Occipital lobe (tissue), 2 donors: ENCODE data around the gene KIF25. TPM values are rescaled to one million over a fixed set of nuclear protein-coding genes. Genes with fewer than 3 reads are reported as not detected.

Experiments used
- DNase-seq: peaks from one replicate; lab custom pipeline; 2025; lab: John Stamatoyannopoulos, UW
- total RNA-seq: library from RNA; depleted of rRNA; stranded (reverse); fragments of >200 nt; gene quantifications from one replicate; pipeline ENCODE4 v1.2.3, GENCODE V29; 2014

KIF25 gene
- total RNA-seq, 1 donor from 2014 or later, result not detected

GRCh38 chr6:168086616-168087015 lies 89.1 kb downstream of the KIF25 start:
- DNase-seq, result no peak

- no peak for DNase-seq
These were observed 90.1 kb downstream of the KIF25 start for GRCh38 chr6:168087436-168088160.

- no peak for DNase-seq
These were observed 90.9 kb downstream of the KIF25 start for GRCh38 chr6:168088161-168089053.

GRCh38 chr6:168089186-168090063 lies 92.0 kb downstream of the KIF25 start:
- DNase-seq, result no peak

- no peak for DNase-seq
These were observed 92.7 kb downstream of the KIF25 start for GRCh38 chr6:168090064-168090690.

GRCh38 chr6:168090706-168091105 lies 93.2 kb downstream of the KIF25 start:
- DNase-seq, result no peak

- no peak for DNase-seq
These were observed 94.2 kb downstream of the KIF25 start for GRCh38 chr6:168091381-168092264.

GRCh38 chr6:168092541-168092940 lies 95.1 kb downstream of the KIF25 start:
- DNase-seq, result no peak

- no peak for DNase-seq
These were observed 95.6 kb downstream of the KIF25 start for GRCh38 chr6:168093071-168093505.

GRCh38 chr6:168093634-168094033 lies 96.2 kb downstream of the KIF25 start:
- DNase-seq, result no peak

Other genes with a start within 250 kb of the KIF25 start
- 237 TPM for gene AFDN, start 170.8 kb upstream of the KIF25 start, total RNA-seq
- gene FRMD1, start 81.5 kb downstream of the KIF25 start, total RNA-seq, result not detected